ENCODE data around the gene DPP3. TPM values are rescaled to one million over a fixed set of nuclear protein-coding genes. Genes with fewer than 3 reads are reported as not detected.
"Not testable (repeated sequence)": the region's sequence is repeated elsewhere in the genome, so short reads cannot be mapped to it uniquely, and the experiment has no call there.

The DPP3 gene, protein sequence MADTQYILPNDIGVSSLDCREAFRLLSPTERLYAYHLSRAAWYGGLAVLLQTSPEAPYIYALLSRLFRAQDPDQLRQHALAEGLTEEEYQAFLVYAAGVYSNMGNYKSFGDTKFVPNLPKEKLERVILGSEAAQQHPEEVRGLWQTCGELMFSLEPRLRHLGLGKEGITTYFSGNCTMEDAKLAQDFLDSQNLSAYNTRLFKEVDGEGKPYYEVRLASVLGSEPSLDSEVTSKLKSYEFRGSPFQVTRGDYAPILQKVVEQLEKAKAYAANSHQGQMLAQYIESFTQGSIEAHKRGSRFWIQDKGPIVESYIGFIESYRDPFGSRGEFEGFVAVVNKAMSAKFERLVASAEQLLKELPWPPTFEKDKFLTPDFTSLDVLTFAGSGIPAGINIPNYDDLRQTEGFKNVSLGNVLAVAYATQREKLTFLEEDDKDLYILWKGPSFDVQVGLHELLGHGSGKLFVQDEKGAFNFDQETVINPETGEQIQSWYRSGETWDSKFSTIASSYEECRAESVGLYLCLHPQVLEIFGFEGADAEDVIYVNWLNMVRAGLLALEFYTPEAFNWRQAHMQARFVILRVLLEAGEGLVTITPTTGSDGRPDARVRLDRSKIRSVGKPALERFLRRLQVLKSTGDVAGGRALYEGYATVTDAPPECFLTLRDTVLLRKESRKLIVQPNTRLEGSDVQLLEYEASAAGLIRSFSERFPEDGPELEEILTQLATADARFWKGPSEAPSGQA
- total RNA-seq, result 100 to 1,000 TPM in 1 of 4 donors, 10 to 100 TPM in 3; 32.8 to 116 (median 53.4) TPM

DNA sequence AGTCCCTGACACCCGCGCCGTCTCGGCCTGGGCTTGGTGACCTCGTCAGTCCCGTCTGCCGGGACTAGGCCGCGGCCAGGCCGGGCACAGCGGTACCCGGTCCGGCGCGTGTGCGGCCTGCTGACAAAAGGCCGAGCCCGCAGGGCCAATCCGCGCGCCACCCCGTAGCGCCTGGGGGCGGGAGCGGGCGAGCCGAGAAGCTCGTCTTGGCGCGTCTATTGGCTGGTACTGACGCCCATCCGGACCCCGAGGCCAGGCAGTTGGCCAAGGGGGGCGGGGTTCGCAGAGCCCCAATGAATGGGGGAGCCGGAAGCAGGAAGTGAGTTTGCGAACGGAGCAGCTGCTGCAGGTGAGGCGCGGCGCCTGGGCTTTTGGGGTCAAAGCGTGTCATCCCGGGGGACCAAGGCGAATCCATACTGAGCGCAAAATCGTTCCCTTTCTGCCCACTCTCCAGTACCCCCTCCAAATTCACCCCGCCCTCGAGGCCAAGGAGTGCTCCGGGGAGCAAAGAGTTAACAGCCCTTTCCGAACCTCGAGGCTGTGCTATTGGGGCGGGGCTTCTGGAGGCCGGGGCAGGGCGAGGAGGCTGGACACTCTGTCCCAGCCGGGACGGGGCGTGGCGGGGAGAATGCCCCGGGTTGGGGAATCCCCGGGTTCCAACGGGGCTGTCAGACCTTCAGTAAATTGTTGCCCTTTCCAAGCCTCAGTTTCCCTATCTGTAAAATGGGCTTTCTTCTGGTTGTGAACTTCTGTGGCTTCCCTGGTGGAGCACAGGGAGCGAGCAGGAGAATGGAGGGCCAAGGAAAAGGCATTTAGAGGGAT, at the start of gene DPP3:
Gene DPP3, plus strand, starts transcription at position 318 of the 822 bp plus-strand sequence. CDS start 1,767 bp downstream, outside the sequence.
- Histone ChIP-seq H3K4me1 (peaks cover 0 to 18% (median 15%) of the 10 kb centered on the region in 4 donors), H3K36me3 (no peaks in the 10 kb centered on the region), H3K4me3 (peak within 1 kb of the TSS; percentile 43 to 71 (median 59)), H3K27ac (peak within 1 kb of the TSS; percentile 89 to 97 (median 96)), H3K9me3 (no peaks in the 10 kb centered on the region), H3K27me3 (no peaks in the 10 kb centered on the region)
- peak; percentile 89 to 96 (median 94) for TF ChIP-seq POLR2AphosphoS5 (IDR thresholded peaks at IDR 0.05)
- peak; percentile 33 for TF ChIP-seq EP300 (IDR thresholded peaks at IDR 0.05; ENCODE audit: low read depth)
- peak in 1 of 5 experiments; percentile 6 for TF ChIP-seq CTCF (IDR thresholded peaks at IDR 0.05)
- TF ChIP-seq POLR2A (IDR thresholded peaks at IDR 0.05), result peak; percentile 97
- intact Hi-C loops (cut with DNase I; ENCODE audit: low total_unique reads) (no loop called here), in situ Hi-C loops (cut with MboI; ENCODE audit: low pct_ligation_motif_present in 1 of 4, low pct_unique_long_range_greater_than_20kb in 1 of 4, low sequenced_read_pairs in 3 of 4) (no loop called here)
- DNase-seq, result peak; percentile 99
- 1 to 40% methylated on average over 1 to 61 of the region's 62 CpGs for WGBS, 2 donors (ENCODE audit: low coverage in 1 of 2)

- H3K36me3 ChIP-seq, result peaks cover 0 to 12% (median 4%) of the 10 kb centered on the region in 4 donors
- DNase-seq; in situ Hi-C loops (cut with MboI; ENCODE audit: low pct_ligation_motif_present in 1 of 4, low pct_unique_long_range_greater_than_20kb in 1 of 4, low sequenced_read_pairs in 3 of 4); H3K9me3 ChIP-seq; H3K27ac ChIP-seq; H3K4me1 ChIP-seq; H3K4me3 ChIP-seq; H3K27me3 ChIP-seq: not testable (repeated sequence)
- intact Hi-C loops (cut with DNase I; ENCODE audit: low total_unique reads), result loop anchor here (5.0 kb wide), 1 partner anchor 219 kb away; no protein-coding TSS in a partner anchor
These were observed 48.9 kb upstream of the DPP3 start for GRCh38 chr11:66431287-66431686.

DNA sequence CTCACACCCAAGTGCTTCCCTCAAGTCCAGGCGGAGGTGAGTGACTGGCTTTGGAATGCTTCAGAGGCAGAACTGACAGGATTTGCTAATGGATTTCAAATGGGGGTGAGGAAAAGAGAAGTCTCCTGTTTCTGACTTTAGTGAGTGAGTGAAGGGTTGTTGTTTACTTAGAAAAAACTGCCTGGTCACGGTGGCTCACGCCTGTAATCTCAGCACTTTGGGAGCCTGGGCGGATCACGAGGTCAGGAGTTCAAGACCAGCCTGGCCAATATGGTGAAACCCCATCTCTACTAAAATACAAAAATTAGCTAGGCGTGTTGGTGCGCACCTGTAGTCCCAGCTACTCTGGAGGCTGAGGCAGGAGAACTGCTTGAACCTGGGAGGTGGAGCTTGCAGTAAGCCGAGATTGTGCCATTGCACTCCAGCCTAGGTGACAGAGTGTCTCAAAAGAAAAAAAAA, 48.3 kb upstream of the DPP3 start:
- in situ Hi-C loops (cut with MboI; ENCODE audit: low pct_ligation_motif_present in 1 of 4, low pct_unique_long_range_greater_than_20kb in 1 of 4, low sequenced_read_pairs in 3 of 4); H3K4me3 ChIP-seq; DNase-seq; H3K27ac ChIP-seq; H3K4me1 ChIP-seq; H3K9me3 ChIP-seq; H3K27me3 ChIP-seq: not testable (repeated sequence)
- WGBS, 2 donors (ENCODE audit: low coverage in 1 of 2), result 91 to 100% methylated on average over 3 to 8 of the region's 8 CpGs
- H3K36me3 ChIP-seq, result peaks cover 0 to 12% (median 4%) of the 10 kb centered on the region in 4 donors
- intact Hi-C loops (cut with DNase I; ENCODE audit: low total_unique reads), result loop anchor here (5.0 kb wide), 1 partner anchor 220 kb away; no protein-coding TSS in a partner anchor

GRCh38 chr11:66432597-66432996, 47.6 kb upstream of the DPP3 start:
- in situ Hi-C loops (cut with MboI; ENCODE audit: low pct_ligation_motif_present in 1 of 4, low pct_unique_long_range_greater_than_20kb in 1 of 4, low sequenced_read_pairs in 3 of 4) (no loop called here), intact Hi-C loops (cut with DNase I; ENCODE audit: low total_unique reads) (loop anchor here (5.0 kb wide), 1 partner anchor 220 kb away; no protein-coding TSS in a partner anchor)
- DNase-seq, result no peak
- peaks cover 0 to 3% (median 2%) of the 10 kb centered on the region in 4 donors for H3K4me1 ChIP-seq
- H3K9me3 ChIP-seq, result no peaks in the 10 kb centered on the region
- TF ChIP-seq CTCF (IDR thresholded peaks at IDR 0.05) (no peak), POLR2AphosphoS5 (IDR thresholded peaks at IDR 0.05) (no peak), POLR2A (IDR thresholded peaks at IDR 0.05) (no peak), EP300 (IDR thresholded peaks at IDR 0.05; ENCODE audit: low read depth) (no peak)
- H3K27ac ChIP-seq, result no peak overlapping the region
- 91 to 100% methylated on average over 1 to 7 of the region's 7 CpGs for WGBS, 2 donors (ENCODE audit: low coverage in 1 of 2)
- no peaks in the 10 kb centered on the region for H3K27me3 ChIP-seq
- no peak overlapping the region for H3K4me3 ChIP-seq
- H3K36me3 ChIP-seq, result peaks cover 0 to 12% (median 4%) of the 10 kb centered on the region in 4 donors

All from transverse colon (tissue), 4 donors.